Activated CD4-positive, alpha-beta T cell treated with anti-CD3 and anti-CD28 coated beads for 36 hours (primary cell): ENCODE data around the gene ROR2. TPM values are rescaled to one million over a fixed set of nuclear protein-coding genes. Genes with fewer than 3 reads are reported as not detected.
"Not testable (repeated sequence)": the region's sequence is repeated elsewhere in the genome, so short reads cannot be mapped to it uniquely, and the experiment has no call there.

Experiments used
- ATAC-seq: fragments of 200-7000 bp; cut with Tn5 transposase; one replicate; pipeline ENCODE4 v1.10.0; 2021; ENCODE audit warnings: mild to moderate bottlenecking, moderate library complexity
- CTCF ChIA-PET: fragments of 350-600 bp; sonication (Branson Sonifier 250); formaldehyde crosslinking; loops from one replicate; lab custom pipeline; 2021; ENCODE audit warnings: antibody characterized with exemption; lab: Charles Lee
- POLR2A ChIA-PET: fragments of 350-600 bp; sonication (Branson Sonifier 250); formaldehyde crosslinking; loops from one replicate; lab custom pipeline; 2021; ENCODE audit warnings: antibody characterized with exemption, inconsistent platforms; lab: Charles Lee
- DNase-seq: peaks from one replicate; pipeline ENCODE4 v3.0.0-alpha.2; 2020
- H3K27ac Mint-ChIP-seq: one replicate; pipeline ENCODE4 v1.8.0; 2021; ENCODE audit warnings: mixed read lengths
- H3K27me3 Mint-ChIP-seq: one replicate; pipeline ENCODE4 v1.8.0; 2021; ENCODE audit warnings: mixed read lengths
- H3K36me3 Mint-ChIP-seq: one replicate; pipeline ENCODE4 v1.8.0; 2021; ENCODE audit warnings: low read depth, mixed read lengths
- H3K4me1 Mint-ChIP-seq: one replicate; pipeline ENCODE4 v1.8.0; 2021; ENCODE audit warnings: mixed read lengths
- H3K4me3 Mint-ChIP-seq: one replicate; pipeline ENCODE4 v1.8.0; 2021; ENCODE audit warnings: mild to moderate bottlenecking, moderate library complexity, mixed read lengths
- H3K9me3 Mint-ChIP-seq: one replicate; pipeline ENCODE4 v1.8.0; 2021; ENCODE audit warnings: low read depth, mixed read lengths
- intact Hi-C, 2 experiments: fragments of 100-400 bp; cut with DNase I in 1 of 2; cut with micrococcal nuclease in 1 of 2; formaldehyde crosslinking; loops; one replicate each; pipeline versions ENCODE4 v1.14.2 to v1.15.1; 2022 to 2024; cut with DNase I, micrococcal nuclease
- total RNA-seq, 2 experiments: library from RNA; stranded (reverse); gene quantifications; one replicate each; pipeline ENCODE4 v1.2.3, GENCODE V29; 2021

ROR2 gene
- not detected for total RNA-seq

- ATAC-seq (peak; percentile 86), DNase-seq (peak; percentile 75)
- Mint-ChIP-seq H3K27me3 (peaks cover 61% of the 10 kb centered on the region), H3K27ac (no peak within 1 kb of the TSS), H3K4me1 (peaks cover 4% of the 10 kb centered on the region), H3K36me3 (peaks cover 2% of the 10 kb centered on the region), H3K9me3 (no peaks in the 10 kb centered on the region), H3K4me3 (no peak within 1 kb of the TSS)
- intact Hi-C loops = loop anchor here (1.0 to 5.0 kb wide), 3 partner anchors 173 to 1033 kb away; no protein-coding TSS in a partner anchor
- ChIA-PET POLR2A (no interaction called here), CTCF (interaction anchor here (0.7 to 2.3 kb wide), 12 partner anchors 11 to 1739 kb away, joined by 3 to 8 read pairs (median 4); no protein-coding TSS in a partner anchor)
Measured at GRCh38 chr9:91949946-91950664, at the start of gene ROR2. Gene ROR2, minus strand, starts transcription at chr9:91950228.

- intact Hi-C loops = no loop called here
- peaks cover 18% of the 10 kb centered on the region for H3K27me3 Mint-ChIP-seq
- H3K27ac Mint-ChIP-seq = no peak overlapping the region
- ChIA-PET CTCF (no interaction called here), POLR2A (no interaction called here)
- no peaks in the 10 kb centered on the region for H3K36me3 Mint-ChIP-seq
- H3K4me3 Mint-ChIP-seq = no peak overlapping the region
- H3K4me1 Mint-ChIP-seq = no peaks in the 10 kb centered on the region
- no peaks in the 10 kb centered on the region for H3K9me3 Mint-ChIP-seq
- ATAC-seq (no peak), DNase-seq (no peak)
Measured at GRCh38 chr9:91995000-91995655, 45.1 kb upstream of the ROR2 start.

- Mint-ChIP-seq H3K4me3 (no peak overlapping the region), H3K36me3 (no peaks in the 10 kb centered on the region), H3K4me1 (no peaks in the 10 kb centered on the region), H3K27me3 (peaks cover 16% of the 10 kb centered on the region), H3K27ac (no peak overlapping the region), H3K9me3 (no peaks in the 10 kb centered on the region)
- ATAC-seq = no peak
- no peak for DNase-seq
- intact Hi-C loops = no loop called here
- ChIA-PET CTCF (no interaction called here), POLR2A (no interaction called here)
Measured at GRCh38 chr9:91994422-91994821, 44.4 kb upstream of the ROR2 start.

- no peaks in the 10 kb centered on the region for H3K9me3 Mint-ChIP-seq
- H3K27ac Mint-ChIP-seq = no peak overlapping the region
- ChIA-PET CTCF (no interaction called here), POLR2A (no interaction called here)
- DNase-seq (no peak), ATAC-seq (no peak)
- peaks cover 14% of the 10 kb centered on the region for H3K27me3 Mint-ChIP-seq
- intact Hi-C loops = no loop called here
- H3K4me3 Mint-ChIP-seq = no peak overlapping the region
- no peaks in the 10 kb centered on the region for H3K4me1 Mint-ChIP-seq
- H3K36me3 Mint-ChIP-seq = no peaks in the 10 kb centered on the region
Measured at GRCh38 chr9:91992461-91993041, 42.5 kb upstream of the ROR2 start.

- no peak overlapping the region for H3K4me3 Mint-ChIP-seq
- DNase-seq (no peak), ATAC-seq (no peak)
- no peak overlapping the region for H3K27ac Mint-ChIP-seq
- H3K9me3 Mint-ChIP-seq = no peaks in the 10 kb centered on the region
- no peaks in the 10 kb centered on the region for H3K4me1 Mint-ChIP-seq
- POLR2A ChIA-PET = no interaction called here
- H3K36me3 Mint-ChIP-seq = no peaks in the 10 kb centered on the region
- intact Hi-C loops = no loop called here
- H3K27me3 Mint-ChIP-seq = peaks cover 14% of the 10 kb centered on the region
- CTCF ChIA-PET = interaction anchor here (0.7 kb wide), 1 partner anchor 80 kb away, joined by 3 read pairs; no protein-coding TSS in a partner anchor
Measured at GRCh38 chr9:91991721-91992341, 41.8 kb upstream of the ROR2 start.

GRCh38 chr9:91986248-91986647, 36.2 kb upstream of the ROR2 start:
- no peaks in the 10 kb centered on the region for H3K27me3 Mint-ChIP-seq
- no peaks in the 10 kb centered on the region for H3K9me3 Mint-ChIP-seq
- no peak overlapping the region for H3K4me3 Mint-ChIP-seq
- no peaks in the 10 kb centered on the region for H3K36me3 Mint-ChIP-seq
- no peak overlapping the region for H3K27ac Mint-ChIP-seq
- intact Hi-C loops = no loop called here
- ChIA-PET CTCF (no interaction called here), POLR2A (no interaction called here)
- no peaks in the 10 kb centered on the region for H3K4me1 Mint-ChIP-seq
- DNase-seq (no peak), ATAC-seq (no peak)

GRCh38 chr9:91985692-91986091, 35.7 kb upstream of the ROR2 start:
- Mint-ChIP-seq H3K27ac (no peak overlapping the region), H3K4me3 (no peak overlapping the region), H3K9me3 (peaks cover 3% of the 10 kb centered on the region), H3K4me1 (no peaks in the 10 kb centered on the region), H3K36me3 (no peaks in the 10 kb centered on the region), H3K27me3 (peaks cover 3% of the 10 kb centered on the region)
- POLR2A ChIA-PET = no interaction called here
- CTCF ChIA-PET = no interaction called here
- intact Hi-C loops = no loop called here
- DNase-seq (no peak), ATAC-seq (no peak)

GRCh38 chr9:91978740-91979414, 28.8 kb upstream of the ROR2 start:
- POLR2A ChIA-PET = no interaction called here
- no peak for ATAC-seq
- no peaks in the 10 kb centered on the region for H3K4me1 Mint-ChIP-seq
- intact Hi-C loops = no loop called here
- no peaks in the 10 kb centered on the region for H3K36me3 Mint-ChIP-seq
- CTCF ChIA-PET = interaction anchor here (1.5 kb wide), 1 partner anchor 244 kb away, joined by 3 read pairs; no protein-coding TSS in a partner anchor
- H3K27me3 Mint-ChIP-seq = peaks cover 3% of the 10 kb centered on the region
- H3K9me3 Mint-ChIP-seq = peaks cover 3% of the 10 kb centered on the region
- no peak overlapping the region for H3K4me3 Mint-ChIP-seq
- peak; percentile 18 for DNase-seq
- no peak overlapping the region for H3K27ac Mint-ChIP-seq

GRCh38 chr9:91975254-91975653, 25.2 kb upstream of the ROR2 start:
- H3K4me3 Mint-ChIP-seq, H3K36me3 Mint-ChIP-seq, H3K27me3 Mint-ChIP-seq, DNase-seq, H3K4me1 Mint-ChIP-seq, intact Hi-C loops, H3K9me3 Mint-ChIP-seq, POLR2A ChIA-PET, ATAC-seq, H3K27ac Mint-ChIP-seq: not testable (repeated sequence)
- CTCF ChIA-PET = interaction anchor here (1.6 kb wide), 1 partner anchor 25 kb away, joined by 4 read pairs; the partner anchor contains the start of gene ROR2

GRCh38 chr9:91972711-91973110, 22.7 kb upstream of the ROR2 start:
- no peaks in the 10 kb centered on the region for H3K9me3 Mint-ChIP-seq
- POLR2A ChIA-PET = no interaction called here
- CTCF ChIA-PET = interaction anchor here (0.6 kb wide), 1 partner anchor 152 kb away, joined by 5 read pairs; no protein-coding TSS in a partner anchor
- no peaks in the 10 kb centered on the region for H3K4me1 Mint-ChIP-seq
- no peak for DNase-seq
- no peak overlapping the region for H3K4me3 Mint-ChIP-seq
- no peak overlapping the region for H3K27ac Mint-ChIP-seq
- H3K36me3 Mint-ChIP-seq = no peaks in the 10 kb centered on the region
- ATAC-seq = no peak
- peaks cover 8% of the 10 kb centered on the region for H3K27me3 Mint-ChIP-seq
- intact Hi-C loops = no loop called here

GRCh38 chr9:91972076-91972626, 22.1 kb upstream of the ROR2 start:
- H3K4me1 Mint-ChIP-seq = no peaks in the 10 kb centered on the region
- intact Hi-C loops = no loop called here
- peaks cover 11% of the 10 kb centered on the region for H3K27me3 Mint-ChIP-seq
- POLR2A ChIA-PET = no interaction called here
- CTCF ChIA-PET = interaction anchor here (0.6 kb wide), 1 partner anchor 153 kb away, joined by 5 read pairs; no protein-coding TSS in a partner anchor
- H3K27ac Mint-ChIP-seq = no peak overlapping the region
- H3K4me3 Mint-ChIP-seq = no peak overlapping the region
- H3K36me3 Mint-ChIP-seq = no peaks in the 10 kb centered on the region
- DNase-seq (no peak), ATAC-seq (no peak)
- no peaks in the 10 kb centered on the region for H3K9me3 Mint-ChIP-seq
